GM12872 (cell line): ENCODE results near the gene SIGLEC15.

Experiments used
- CTCF ChIP-seq: IDR thresholded peaks from 3 replicates; pipeline ENCODE4 v1.5.1; 2011; ENCODE audit warnings: low read depth, mild to moderate bottlenecking, low read length, moderate library complexity; ENCODE audit not compliant: insufficient read depth

SIGLEC15 gene

DNA sequence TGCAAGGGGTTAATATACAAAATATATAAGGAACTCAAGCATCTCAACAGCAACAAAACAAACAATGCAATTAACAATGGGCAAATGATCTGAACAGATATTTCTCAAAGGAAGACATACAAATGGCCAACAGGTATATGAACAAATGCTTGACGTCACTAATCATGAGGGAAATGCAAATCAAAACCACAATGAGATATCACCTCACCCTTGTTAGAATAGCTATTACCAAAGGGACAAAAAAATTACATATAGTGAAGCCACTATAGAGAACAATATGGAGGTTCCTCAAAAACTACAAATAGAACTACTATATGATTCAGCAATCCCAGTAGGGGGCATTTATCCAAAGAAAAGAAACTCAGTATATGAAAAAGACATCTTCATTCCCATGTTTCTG is 3.8 kb upstream of the SIGLEC15 start:
- TF ChIP-seq CTCF, result no peak

DNA sequence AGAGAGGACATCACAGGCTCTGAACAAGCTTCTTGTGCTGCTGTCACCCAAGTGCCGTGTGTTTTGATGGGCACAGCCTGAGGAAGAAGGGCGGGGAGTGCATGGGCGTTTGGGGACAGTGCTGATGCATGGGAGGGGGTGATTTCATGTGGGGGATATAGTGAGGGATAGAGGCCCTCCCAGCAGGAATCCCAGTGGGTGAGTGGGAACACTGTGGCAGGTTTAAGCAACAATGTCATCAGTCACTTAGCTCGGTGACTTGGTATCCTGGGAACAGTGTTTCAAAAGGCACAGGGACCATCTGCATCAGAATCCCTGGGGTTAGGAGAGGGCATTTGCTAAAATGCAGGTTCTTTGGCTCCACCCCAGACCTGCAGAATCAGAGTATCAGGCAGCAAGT is 609 bp downstream of the SIGLEC15 start:
- no peak for TF ChIP-seq CTCF

GRCh38 chr18:45828917-45829811 is 3.7 kb downstream of the SIGLEC15 start:
- no peak for TF ChIP-seq CTCF

DNA sequence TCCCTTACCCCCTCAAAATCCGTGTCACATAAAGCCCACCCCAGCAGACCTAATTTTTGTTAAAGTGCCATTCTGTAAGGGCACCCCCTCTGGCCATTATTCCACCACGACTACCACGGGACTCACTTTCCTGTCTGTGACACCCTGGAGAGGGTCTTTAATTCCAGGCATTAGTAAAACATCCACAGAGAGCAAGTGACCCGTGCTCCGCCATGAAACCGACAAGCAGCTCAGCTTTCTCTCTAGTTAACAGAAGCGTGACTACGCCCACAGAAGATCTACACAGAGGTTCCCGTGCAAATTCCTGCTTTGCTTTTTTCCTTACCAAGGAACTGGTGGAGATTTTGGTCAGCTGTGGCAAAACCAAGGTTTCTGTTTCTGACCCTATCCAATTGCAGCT is 4.4 kb downstream of the SIGLEC15 start:
- no peak for TF ChIP-seq CTCF

GRCh38 chr18:45830917-45831316 is 5.4 kb downstream of the SIGLEC15 start:
- TF ChIP-seq CTCF, result no peak

DNA sequence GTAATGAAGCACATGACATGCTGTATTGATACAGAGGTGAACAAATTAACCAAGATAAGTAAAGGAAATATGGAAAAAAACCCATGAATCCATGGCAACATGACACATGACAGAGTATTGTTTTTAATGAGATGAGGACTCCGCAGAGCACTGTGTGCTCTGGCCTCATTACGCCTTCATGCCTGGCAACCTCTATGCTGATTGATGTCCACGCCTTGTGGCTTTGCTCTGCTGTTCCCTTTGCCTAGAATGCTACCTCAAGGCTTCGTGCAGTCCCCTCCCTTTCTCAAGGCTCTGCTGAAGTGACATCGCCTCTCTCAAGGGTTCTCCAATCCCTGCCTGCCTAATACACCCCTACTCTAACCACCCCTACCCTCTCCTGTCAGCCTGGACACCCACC is 8.4 kb downstream of the SIGLEC15 start:
- TF ChIP-seq CTCF, result no peak

DNA sequence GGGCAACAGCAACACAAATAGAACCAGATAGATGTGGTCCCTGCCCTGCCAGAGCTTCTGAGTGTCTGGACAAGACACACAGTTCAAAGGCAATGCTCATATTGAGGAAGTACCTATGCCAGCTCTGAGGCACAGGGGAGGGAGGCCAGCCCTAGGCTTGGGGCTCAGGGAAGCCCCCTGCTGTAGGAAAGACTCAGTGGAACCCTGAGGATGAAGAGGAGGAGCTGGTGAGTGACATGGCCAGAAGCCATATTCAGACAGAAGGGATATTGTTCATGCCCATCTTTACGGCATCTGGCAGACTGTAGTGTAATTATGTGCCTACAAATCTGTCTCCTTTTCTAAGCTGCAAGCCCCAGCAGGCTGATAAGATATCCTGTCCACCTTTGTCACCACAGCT is 8.8 kb downstream of the SIGLEC15 start:
- TF ChIP-seq CTCF, result no peak
